H9 (cell line): ENCODE measurements around the gene LY6G5B. TPM values are rescaled to one million over a fixed set of nuclear protein-coding genes. Genes with fewer than 3 reads are reported as not detected.

Experiments used
- DNase-seq: peaks from one replicate; pipeline ENCODE4 v3.0.0-alpha.2; 2017
- H2AFZ ChIP-seq: one replicate; pipeline ENCODE4 v1.6.1; 2013; ENCODE audit warnings: mild to moderate bottlenecking, low read length, control low read depth, moderate library complexity
- H2AK5ac ChIP-seq: 2 replicates; pipeline ENCODE4 v1.6.1; 2013; ENCODE audit warnings: low read length, control low read depth, mixed read lengths; ENCODE audit not compliant: insufficient read length
- H2BK120ac ChIP-seq: one replicate; pipeline ENCODE4 v1.6.1; 2013; ENCODE audit warnings: low read depth, mild to moderate bottlenecking, low read length, control low read depth, inconsistent platforms; ENCODE audit not compliant: poor library complexity, severe bottlenecking
- H2BK12ac ChIP-seq: 2 replicates; pipeline ENCODE4 v1.6.1; 2013; ENCODE audit warnings: low read length, control low read depth, mixed read lengths, low read depth; ENCODE audit not compliant: insufficient read length
- H2BK15ac ChIP-seq: 2 replicates; pipeline ENCODE4 v1.6.1; 2013; ENCODE audit warnings: low read depth, low read length, control low read depth
- H2BK20ac ChIP-seq: one replicate; pipeline ENCODE4 v1.6.1; 2013; ENCODE audit warnings: low read depth, mild to moderate bottlenecking, low read length, control low read depth, inconsistent platforms; ENCODE audit not compliant: poor library complexity, severe bottlenecking
- H2BK5ac ChIP-seq: 2 replicates; pipeline ENCODE4 v1.6.1; 2013; ENCODE audit warnings: low read length, control low read depth, mixed read lengths; ENCODE audit not compliant: insufficient read length
- H3K14ac ChIP-seq: 2 replicates; pipeline ENCODE4 v1.6.1; 2013; ENCODE audit warnings: low read length, control low read depth; ENCODE audit not compliant: insufficient read depth
- H3K18ac ChIP-seq: 2 replicates; pipeline ENCODE4 v1.6.1; 2013; ENCODE audit warnings: low read depth, mild to moderate bottlenecking, mixed read lengths, low read length, control low read depth; ENCODE audit not compliant: insufficient read length
- H3K23ac ChIP-seq: 2 replicates; pipeline ENCODE4 v1.6.1; 2013; ENCODE audit warnings: low read length, control low read depth, mixed read lengths, low read depth; ENCODE audit not compliant: insufficient read length
- H3K23me2 ChIP-seq: 2 replicates; pipeline ENCODE4 v1.6.1; 2013; ENCODE audit warnings: low read depth, mild to moderate bottlenecking, mixed read lengths, low read length, control low read depth; ENCODE audit not compliant: insufficient read length, poor library complexity, severe bottlenecking
- H3K27ac ChIP-seq: 2 replicates; pipeline ENCODE4 v1.5.1; 2013; ENCODE audit warnings: low read length, control low read depth, mixed read lengths, low read depth; ENCODE audit not compliant: insufficient read length
- H3K27me3 ChIP-seq: 2 replicates; pipeline ENCODE4 v1.6.1; 2013; ENCODE audit warnings: low read length, control low read depth, inconsistent platforms; ENCODE audit not compliant: insufficient read depth
- H3K4ac ChIP-seq: 2 replicates; pipeline ENCODE4 v1.6.1; 2013; ENCODE audit warnings: low read depth, mild to moderate bottlenecking, control low read depth, inconsistent platforms, low read length, moderate library complexity
- H3K4me1 ChIP-seq: 2 replicates; pipeline ENCODE4 v1.6.1; 2013; ENCODE audit warnings: low read length, control low read depth, inconsistent platforms; ENCODE audit not compliant: insufficient read depth
- H3K4me2 ChIP-seq: 2 replicates; pipeline ENCODE4 v1.6.1; 2013; ENCODE audit warnings: low read length, control low read depth, mixed read lengths; ENCODE audit not compliant: insufficient read length, insufficient read depth
- H3K56ac ChIP-seq: 2 replicates; pipeline ENCODE4 v1.6.1; 2013; ENCODE audit warnings: low read depth, mild to moderate bottlenecking, mixed read lengths, low read length, control low read depth; ENCODE audit not compliant: insufficient read length
- H3K79me1 ChIP-seq: 2 replicates; pipeline ENCODE4 v1.6.1; 2013; ENCODE audit warnings: low read depth, mild to moderate bottlenecking, moderate library complexity, low read length, control low read depth, inconsistent platforms; ENCODE audit not compliant: insufficient read depth, poor library complexity, severe bottlenecking
- H3K79me2 ChIP-seq: 2 replicates; pipeline ENCODE4 v1.6.1; 2013; ENCODE audit warnings: low read length, control low read depth, inconsistent platforms; ENCODE audit not compliant: insufficient read depth
- H3K9ac ChIP-seq: 2 replicates; pipeline ENCODE4 v1.6.1; 2013; ENCODE audit warnings: low read length, control low read depth, mixed read lengths; ENCODE audit not compliant: insufficient read length; ENCODE audit errors: extremely low read depth
- H3K9me3 ChIP-seq: one replicate; pipeline ENCODE4 v1.6.1; 2013; ENCODE audit warnings: low read depth, low read length, inconsistent platforms; ENCODE audit not compliant: control insufficient read depth
- H3T11ph ChIP-seq: one replicate; pipeline ENCODE4 v1.6.1; 2013; ENCODE audit warnings: mild to moderate bottlenecking, low read length, control low read depth, inconsistent platforms
- H4K20me1 ChIP-seq: one replicate; pipeline ENCODE4 v1.6.1; 2013; ENCODE audit not compliant: control insufficient read depth, insufficient read length, insufficient read depth
- H4K5ac ChIP-seq: 2 replicates; pipeline ENCODE4 v1.6.1; 2013; ENCODE audit warnings: low read depth, mild to moderate bottlenecking, mixed read lengths, low read length, control low read depth; ENCODE audit not compliant: insufficient read length
- H4K8ac ChIP-seq: replicated peaks from 2 replicates; pipeline ENCODE4 v1.6.1; 2013; ENCODE audit warnings: low read length, control low read depth, mixed read lengths, low read depth; ENCODE audit not compliant: insufficient read length
- H4K91ac ChIP-seq: 2 replicates; pipeline ENCODE4 v1.6.1; 2013; ENCODE audit warnings: low read depth, mild to moderate bottlenecking, moderate library complexity, mixed read lengths, low read length, control low read depth; ENCODE audit not compliant: insufficient read length
- H3K27ac Mint-ChIP-seq, 3 experiments: 2 replicates in 2 of 3; 3 replicates in 1 of 3; pipeline ENCODE4 v1.8.0; 2020 to 2021; ENCODE audit warnings: mixed read lengths in 3 of 3, mild to moderate bottlenecking in 1 of 3, moderate library complexity in 1 of 3
- H3K27me3 Mint-ChIP-seq: 2 replicates; pipeline ENCODE4 v1.8.0; 2021; ENCODE audit warnings: low read depth, mild to moderate bottlenecking, moderate library complexity, mixed read lengths
- H3K36me3 Mint-ChIP-seq, 3 experiments: 2 replicates in 2 of 3; 3 replicates in 1 of 3; pipeline ENCODE4 v1.8.0; 2020 to 2021; ENCODE audit warnings: low read depth in 3 of 3, mixed read lengths in 3 of 3; ENCODE audit not compliant: insufficient read depth in 1 of 3
- H3K4me1 Mint-ChIP-seq, 2 experiments: 2 replicates each; pipeline ENCODE4 v1.8.0; 2020; ENCODE audit warnings: mixed read lengths in 2 of 2
- H3K4me3 Mint-ChIP-seq, 2 experiments: 2 replicates in 1 of 2; 3 replicates in 1 of 2; pipeline ENCODE4 v1.8.0; 2020 to 2021; ENCODE audit warnings: mild to moderate bottlenecking in 2 of 2, mixed read lengths in 2 of 2, moderate library complexity in 1 of 2
- H3K9me3 Mint-ChIP-seq, 2 experiments: 2 replicates in 1 of 2; 3 replicates in 1 of 2; pipeline ENCODE4 v1.8.0; 2020; ENCODE audit warnings: mild to moderate bottlenecking in 2 of 2, mixed read lengths in 2 of 2, moderate library complexity in 1 of 2
- WGBS: extraction: QIAGEN DNeasy Blood & Tissue Kit; methylation state at CpG from one replicate; pipeline ENCODE4 v1.1.7; 2013; ENCODE audit warnings: missing lambda C conversion rate, low lambda C conversion rate, mixed read lengths; ENCODE audit not compliant: insufficient read length; ENCODE audit errors: extremely low coverage; 5-methylcytosine and 5-hydroxymethylcytosine counted together
- total RNA-seq: library from RNA; stranded (reverse); gene quantifications from 2 replicates; pipeline ENCODE4 v1.2.1, GENCODE V29; 2021
- TF ChIP-seq, protein P1 (sequence below): fragments of 200-600 bp; sonication (generic); conservative IDR thresholded peaks from 3 replicates; pipeline ENCODE4 v1.8.0; 2021; ENCODE audit warnings: antibody characterized with exemption, mild to moderate bottlenecking

LY6G5B gene
- total RNA-seq, 1 experiment from 2014 or later, result 21.6 TPM

DNA sequence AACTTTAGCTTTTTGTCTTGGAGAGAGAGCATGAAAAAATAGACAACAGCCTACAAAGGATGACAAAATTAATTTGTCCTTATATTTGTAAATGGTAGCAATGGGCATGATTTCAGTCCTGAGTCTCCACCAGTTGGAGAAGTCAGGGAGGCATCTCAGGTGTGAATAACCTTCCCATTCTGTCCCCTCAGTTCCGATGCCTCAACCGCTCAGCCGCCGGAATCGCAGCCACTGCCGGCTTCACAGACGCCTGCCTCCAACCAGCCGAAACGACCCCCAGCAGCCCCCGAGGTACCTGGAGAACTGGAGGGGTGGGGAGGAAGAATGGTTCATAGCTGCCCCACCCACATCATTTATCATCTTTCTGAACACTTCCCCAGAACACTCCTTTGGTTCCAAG, 45.7 kb upstream of the LY6G5B start:
- Histone ChIP-seq H4K8ac (no peak overlapping the region), H3K79me1 (peaks cover 5% of the 10 kb centered on the region), H4K5ac (no peak overlapping the region), H3K27me3 (no peaks in the 10 kb centered on the region), H3K4me2 (no peak overlapping the region), H2AFZ (no peak overlapping the region), H3K79me2 (peaks cover 20% of the 10 kb centered on the region), H3T11ph (no peak overlapping the region), H2BK5ac (no peak overlapping the region), H3K23ac (no peak overlapping the region), H3K4me1 (peaks cover 3% of the 10 kb centered on the region; the same call in 1 of the 2 replicates), H3K56ac (no peak overlapping the region), H2BK20ac (no peak overlapping the region), H2BK120ac (no peak overlapping the region), H3K27ac (no peak overlapping the region), H2BK15ac (no peak overlapping the region), H3K4ac (no peak overlapping the region), H4K91ac (no peak overlapping the region), H2AK5ac (no peak overlapping the region), H3K23me2 (peaks cover 8% of the 10 kb centered on the region), H3K14ac (no peak overlapping the region), H3K9ac (no peak overlapping the region), H3K9me3 (no peaks in the 10 kb centered on the region), H4K20me1 (no peaks in the 10 kb centered on the region), H2BK12ac (no peak overlapping the region), H3K18ac (no peak overlapping the region)
- Mint-ChIP-seq H3K27ac (peak overlapping the region in 1 of 3 experiments; percentile 34; a peak in 2 of 7 replicates), H3K36me3 (peaks cover 72 to 80% (median 80%) of the 10 kb centered on the region in 3 experiments), H3K9me3 (no peaks in the 10 kb centered on the region; a peak in 1 of 5 replicates), H3K4me3 (no peak overlapping the region; a peak in 1 of 5 replicates), H3K27me3 (no peaks in the 10 kb centered on the region; the same call in 1 of the 2 replicates), H3K4me1 (peaks cover 14 to 16% of the 10 kb centered on the region in 2 experiments)
- no peak for DNase-seq
- TF ChIP-seq, protein P1, sequence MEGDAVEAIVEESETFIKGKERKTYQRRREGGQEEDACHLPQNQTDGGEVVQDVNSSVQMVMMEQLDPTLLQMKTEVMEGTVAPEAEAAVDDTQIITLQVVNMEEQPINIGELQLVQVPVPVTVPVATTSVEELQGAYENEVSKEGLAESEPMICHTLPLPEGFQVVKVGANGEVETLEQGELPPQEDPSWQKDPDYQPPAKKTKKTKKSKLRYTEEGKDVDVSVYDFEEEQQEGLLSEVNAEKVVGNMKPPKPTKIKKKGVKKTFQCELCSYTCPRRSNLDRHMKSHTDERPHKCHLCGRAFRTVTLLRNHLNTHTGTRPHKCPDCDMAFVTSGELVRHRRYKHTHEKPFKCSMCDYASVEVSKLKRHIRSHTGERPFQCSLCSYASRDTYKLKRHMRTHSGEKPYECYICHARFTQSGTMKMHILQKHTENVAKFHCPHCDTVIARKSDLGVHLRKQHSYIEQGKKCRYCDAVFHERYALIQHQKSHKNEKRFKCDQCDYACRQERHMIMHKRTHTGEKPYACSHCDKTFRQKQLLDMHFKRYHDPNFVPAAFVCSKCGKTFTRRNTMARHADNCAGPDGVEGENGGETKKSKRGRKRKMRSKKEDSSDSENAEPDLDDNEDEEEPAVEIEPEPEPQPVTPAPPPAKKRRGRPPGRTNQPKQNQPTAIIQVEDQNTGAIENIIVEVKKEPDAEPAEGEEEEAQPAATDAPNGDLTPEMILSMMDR, result no peak
- no CpG with 5 or more reads among the region's 10 CpGs for WGBS
